ENCODE results near the gene ERP27.

Gene ERP27

GRCh38 chr12:14959916-14960496 is 21.7 kb upstream of the ERP27 start:
- DNase-seq (ENCODE audit: low read depth, low spot score): no peak

DNA sequence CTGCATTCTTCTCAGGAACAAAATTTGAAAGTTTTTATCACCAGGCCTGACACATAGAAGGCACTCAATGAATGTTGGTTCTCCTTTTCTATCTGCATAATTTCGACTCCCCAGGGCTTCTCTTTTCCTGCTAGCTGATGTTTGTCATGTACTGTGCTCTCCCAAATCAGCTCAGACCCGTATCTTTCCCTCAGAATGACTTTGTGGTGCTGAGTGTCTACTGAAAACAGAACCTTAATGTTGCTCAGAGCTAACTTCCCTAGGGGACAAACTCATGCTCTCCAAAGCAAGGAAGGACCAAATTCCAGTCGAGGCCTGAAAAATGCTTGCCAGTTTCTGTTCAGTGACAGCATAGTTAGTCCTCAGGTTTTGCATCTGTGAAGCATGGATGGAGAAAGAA is 21.1 kb upstream of the ERP27 start:
- DNase-seq (ENCODE audit: low read depth, low spot score): no peak

DNA sequence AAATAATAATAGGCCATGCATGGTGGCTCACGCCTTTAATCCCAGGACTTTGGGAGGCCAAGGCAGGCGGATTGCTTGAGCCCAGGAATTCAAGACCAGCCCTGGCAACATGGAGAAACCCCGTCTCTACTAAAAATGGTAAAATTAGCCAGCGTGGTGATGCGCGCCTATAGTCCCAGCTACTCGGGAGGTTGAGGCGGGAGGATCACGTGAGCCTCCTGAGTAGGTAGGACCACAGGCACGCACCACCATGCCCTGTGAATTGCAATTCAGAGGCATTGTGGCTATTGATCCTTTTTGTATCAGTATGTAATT is 20.7 kb upstream of the ERP27 start:
- DNase-seq (ENCODE audit: low read depth, low spot score): no peak

DNA sequence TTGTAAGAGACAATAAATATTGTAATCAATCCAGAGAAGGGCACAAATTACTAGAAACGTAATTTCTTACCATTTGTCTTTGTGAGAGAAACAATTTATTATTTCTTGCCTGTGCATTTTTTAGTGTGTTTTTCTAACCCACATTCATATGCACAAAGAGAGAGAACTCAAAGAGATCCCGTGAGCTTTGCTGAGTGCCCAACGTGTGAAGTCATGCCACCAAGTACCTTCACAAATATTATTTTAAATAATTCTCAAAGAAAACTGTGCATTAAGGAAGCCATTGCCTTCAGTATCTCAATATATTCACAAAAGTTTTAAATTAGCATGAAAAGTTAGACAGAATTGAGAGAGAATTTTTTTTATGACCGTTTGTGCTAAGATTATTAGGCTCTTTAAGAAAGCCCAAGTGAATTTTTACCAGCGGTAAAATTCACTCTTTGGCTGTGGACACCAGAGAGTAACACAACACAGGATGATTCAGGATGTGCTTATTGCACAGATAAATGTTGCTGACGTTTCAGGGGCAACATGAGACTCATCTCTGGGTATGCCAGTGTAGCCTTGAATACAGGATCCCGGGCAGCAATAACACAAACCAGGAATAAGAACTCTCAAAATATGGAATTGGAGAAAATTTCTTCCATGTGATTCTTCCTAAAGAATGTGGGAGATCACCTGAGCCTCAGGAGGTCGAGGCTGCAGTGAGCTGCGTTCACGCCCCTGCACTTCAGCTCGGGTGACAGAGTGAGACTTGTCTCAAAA is 20.2 kb upstream of the ERP27 start:
- DNase-seq (ENCODE audit: low read depth, low spot score): no peak

DNA sequence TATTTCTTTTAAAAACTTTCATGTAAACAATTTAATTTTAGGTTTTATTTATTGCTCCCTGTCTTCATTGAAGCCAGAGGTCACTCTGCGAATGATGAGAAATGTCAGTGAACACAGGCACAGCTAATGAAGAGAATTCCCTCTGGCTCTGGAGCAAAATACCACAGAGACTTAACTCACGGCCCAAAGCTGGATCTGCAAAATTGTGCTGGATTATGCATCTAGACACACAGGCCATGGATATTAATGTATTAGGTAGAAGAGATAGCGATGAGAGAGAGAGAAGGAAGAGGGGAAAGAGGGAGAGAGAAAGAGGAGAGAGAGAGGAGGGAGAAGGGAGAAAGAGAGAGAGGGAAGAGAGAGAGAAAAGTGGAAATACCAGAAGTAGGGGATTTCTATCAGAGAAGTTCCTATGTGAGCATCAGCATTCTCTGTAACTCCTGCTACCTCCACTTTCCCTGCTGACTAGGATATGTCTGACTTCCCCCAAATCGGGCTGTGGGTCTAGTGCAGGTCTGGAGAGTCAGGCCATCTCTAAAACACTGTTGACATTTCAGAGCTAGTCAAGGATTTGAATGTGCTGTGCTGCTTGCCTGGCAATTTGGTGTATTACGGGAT is 19.3 kb upstream of the ERP27 start:
- no peak for DNase-seq (ENCODE audit: low read depth, low spot score)

DNA sequence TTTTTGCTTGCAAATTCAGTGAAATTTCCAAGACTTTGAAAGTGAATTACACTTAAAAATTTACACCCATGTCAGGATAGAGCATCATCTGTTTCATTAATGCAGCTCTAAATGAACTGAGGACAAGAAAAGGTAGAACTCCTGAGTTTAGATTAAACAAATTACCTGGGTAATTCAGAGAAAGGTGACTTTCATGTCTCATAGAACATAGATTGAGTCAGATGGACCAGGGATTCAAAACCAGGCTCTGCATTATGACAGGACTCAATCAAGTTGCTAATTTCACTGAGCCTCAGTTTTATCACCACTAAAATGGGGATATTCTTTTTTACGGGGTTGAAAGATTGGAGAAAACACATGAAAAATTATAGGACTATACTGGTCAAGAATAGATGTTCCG is 18.6 kb upstream of the ERP27 start:
- DNase-seq (ENCODE audit: low read depth, low spot score): no peak

GRCh38 chr12:14956024-14956891 is 17.9 kb upstream of the ERP27 start:
- DNase-seq (ENCODE audit: low read depth, low spot score): no peak

DNA sequence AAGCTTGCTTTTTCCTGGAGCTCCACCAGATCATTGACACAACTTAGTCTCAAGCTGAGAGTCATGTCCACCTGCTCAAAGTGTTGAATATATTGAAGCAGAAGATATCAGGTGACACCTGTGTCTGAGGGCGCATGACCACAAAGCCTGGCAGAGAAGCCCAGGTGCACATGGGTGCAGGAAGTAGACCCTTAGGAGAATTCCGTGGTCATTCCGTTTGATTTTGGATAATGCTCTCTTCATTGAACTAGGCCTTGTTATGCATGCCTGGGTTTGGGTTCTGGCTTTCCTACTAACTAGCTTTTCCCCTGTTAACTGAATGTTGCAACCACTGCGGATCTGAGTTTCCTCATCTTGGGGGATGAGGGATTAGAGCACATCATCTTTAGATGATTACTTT is 15.9 kb upstream of the ERP27 start:
- no peak for DNase-seq (ENCODE audit: low read depth, low spot score)

DNA sequence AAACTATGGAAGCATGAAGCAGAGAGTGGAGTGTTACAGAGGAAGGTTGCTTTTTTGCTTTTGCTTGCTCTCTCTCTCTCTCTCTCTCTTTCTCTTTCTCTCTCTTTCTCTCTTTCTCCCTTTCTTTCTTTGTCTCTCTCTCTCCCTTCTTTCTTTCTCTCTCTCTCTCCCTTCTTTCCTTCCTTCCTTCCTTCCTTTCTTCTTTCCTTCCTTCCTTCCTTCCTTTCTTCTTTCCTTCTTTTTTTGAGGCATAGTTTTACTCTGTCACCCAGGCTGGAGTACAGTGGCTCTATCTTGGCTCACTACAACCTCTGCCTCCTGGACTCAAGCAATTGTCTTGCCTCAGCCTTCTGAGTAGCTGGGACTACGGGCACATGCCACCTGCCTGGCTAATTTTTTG is 15.4 kb upstream of the ERP27 start:
- no peak for DNase-seq (ENCODE audit: low read depth, low spot score)

DNA sequence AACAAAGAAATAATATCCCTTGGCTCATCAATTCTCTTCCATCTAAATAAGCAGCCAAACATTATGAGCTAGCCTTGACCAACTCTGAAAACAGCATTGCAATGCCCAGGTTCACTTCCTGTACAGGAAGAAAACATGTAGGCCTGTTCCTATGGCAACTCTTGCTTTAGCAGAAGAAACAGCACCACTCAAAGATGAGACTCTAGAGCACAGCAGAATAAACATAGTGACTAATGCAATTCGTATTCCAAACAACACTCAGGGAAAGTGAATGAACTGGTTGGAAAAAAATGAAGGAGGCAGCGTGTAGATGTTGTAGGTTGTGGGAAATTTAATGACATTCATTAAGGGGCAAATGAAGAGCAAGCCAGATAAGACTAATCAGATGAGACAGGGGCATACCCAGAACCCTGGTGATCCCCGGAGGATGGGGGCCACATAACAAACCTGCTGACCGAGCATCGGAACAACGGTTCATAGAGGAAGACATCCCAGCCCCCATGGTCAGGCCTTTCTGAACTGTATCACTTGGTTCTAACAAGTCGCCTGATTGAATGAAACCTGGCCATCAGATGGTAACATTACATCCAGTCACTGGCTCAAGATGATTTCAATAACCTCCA is 14.1 kb upstream of the ERP27 start:
- no peak for DNase-seq (ENCODE audit: low read depth, low spot score)

DNA sequence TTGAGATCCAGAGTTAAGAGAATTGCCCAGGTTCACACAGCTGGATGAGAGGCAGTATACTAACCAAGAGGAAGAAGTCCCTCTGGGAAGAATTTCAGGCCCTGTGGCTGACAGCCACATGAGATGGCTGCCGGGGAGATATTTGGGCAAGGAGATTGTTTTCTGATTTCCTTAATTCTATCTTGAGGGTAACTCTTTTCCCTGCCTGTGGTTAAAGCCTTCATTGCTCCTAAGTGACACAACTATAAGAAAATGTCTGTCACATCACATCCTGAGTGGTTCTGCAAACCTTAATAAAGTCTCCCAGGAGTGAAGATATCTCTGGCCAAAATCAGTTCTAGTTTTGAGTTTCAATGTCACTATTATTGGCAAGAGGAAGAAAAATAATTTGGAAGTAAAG is 13.5 kb upstream of the ERP27 start:
- DNase-seq (ENCODE audit: low read depth, low spot score): no peak

- peak; percentile 54 for DNase-seq (ENCODE audit: low read depth, low spot score)
Observed at GRCh38 chr12:14950982-14951746, 12.8 kb upstream of the ERP27 start.

DNA sequence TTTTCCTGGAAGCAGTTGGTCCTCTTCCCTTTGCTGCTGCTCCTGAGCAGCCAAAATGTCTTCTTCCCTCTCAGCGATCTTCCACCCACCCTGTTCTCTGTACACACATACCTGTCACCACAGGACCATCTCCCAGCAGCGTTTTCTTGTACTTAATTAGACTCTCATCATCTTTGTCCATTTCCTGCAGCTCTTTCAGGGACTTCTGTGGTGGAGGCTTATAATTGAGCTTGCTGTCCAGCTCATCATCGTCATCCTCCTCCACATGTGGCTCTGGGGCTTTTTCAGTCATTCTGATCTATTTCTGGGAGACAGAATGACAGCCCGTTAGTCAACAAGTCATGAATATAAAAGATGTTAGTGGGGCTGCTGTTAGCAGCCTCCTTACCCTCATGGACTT is 12.1 kb upstream of the ERP27 start:
- DNase-seq (ENCODE audit: low read depth, low spot score): no peak

DNA sequence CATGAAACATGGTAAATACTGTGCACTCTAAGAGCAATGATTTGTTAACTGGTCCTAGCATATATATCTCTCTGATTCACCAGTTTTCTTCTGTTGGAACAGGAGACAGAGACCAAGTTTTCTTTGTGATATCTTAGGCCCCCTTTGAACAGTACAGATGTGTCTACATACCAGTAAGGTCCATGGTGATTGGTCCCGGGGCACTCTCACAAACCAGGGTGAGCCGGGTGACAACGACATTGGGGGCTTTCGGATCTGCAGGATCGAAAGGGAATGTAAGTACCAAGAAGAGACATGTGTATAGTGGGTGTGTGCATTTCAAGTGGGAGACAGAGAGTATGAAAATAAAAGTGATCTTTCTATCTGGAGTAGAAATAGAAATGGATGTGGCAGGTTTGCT is 11.3 kb upstream of the ERP27 start:
- DNase-seq (ENCODE audit: low read depth, low spot score): no peak

GRCh38 chr12:14948672-14949071 is 10.3 kb upstream of the ERP27 start:
- DNase-seq (ENCODE audit: low read depth, low spot score): peak; percentile 61

- DNase-seq (ENCODE audit: low read depth, low spot score): no peak
Observed at GRCh38 chr12:14946861-14947260, 8.5 kb upstream of the ERP27 start.

DNA sequence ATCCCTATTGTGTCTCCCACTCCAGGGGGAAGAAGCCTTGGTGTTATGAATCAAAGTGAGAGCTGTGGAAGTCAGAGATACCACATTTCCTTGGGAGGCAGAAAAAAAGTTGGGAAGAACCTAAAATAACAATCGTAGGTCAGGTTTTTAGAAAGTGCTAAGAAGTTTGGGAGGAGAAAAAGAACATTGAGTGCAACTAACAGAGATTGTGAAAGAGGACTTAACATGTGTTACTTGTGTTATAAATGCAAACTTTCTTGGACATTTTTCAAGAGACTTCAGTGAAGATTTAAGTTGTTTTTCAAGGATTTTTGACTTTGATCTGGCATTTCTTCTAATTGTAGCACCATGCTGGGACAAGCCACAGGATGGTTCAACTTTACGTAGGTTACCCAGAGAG is 7.8 kb upstream of the ERP27 start:
- no peak for DNase-seq (ENCODE audit: low read depth, low spot score)

GRCh38 chr12:14942196-14942931 is 4.0 kb upstream of the ERP27 start:
- DNase-seq (ENCODE audit: low read depth, low spot score): no peak

GRCh38 chr12:14941369-14941768 is 3.0 kb upstream of the ERP27 start:
- no peak for DNase-seq (ENCODE audit: low read depth, low spot score)

DNA sequence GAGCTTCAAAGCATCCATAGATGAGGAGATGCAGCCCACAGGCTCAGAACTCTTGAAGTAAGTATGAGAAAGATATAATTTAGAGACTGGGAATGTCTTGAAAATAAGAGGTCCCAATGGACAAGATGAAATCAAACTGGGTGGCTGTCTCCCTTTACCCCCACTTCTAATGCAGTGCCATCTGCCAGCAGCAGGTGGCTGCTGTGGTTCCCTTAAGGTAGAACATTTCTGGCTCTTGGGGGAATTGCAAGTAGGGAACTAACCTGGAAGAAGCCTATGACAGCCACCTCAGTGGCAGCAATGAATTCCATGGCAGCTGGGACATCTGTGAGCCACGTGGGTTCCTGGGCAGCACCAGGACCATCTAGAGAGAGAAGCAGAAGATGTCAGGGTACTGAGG is 648 bp downstream of the ERP27 start:
- no peak for DNase-seq (ENCODE audit: low read depth, low spot score)

DNA sequence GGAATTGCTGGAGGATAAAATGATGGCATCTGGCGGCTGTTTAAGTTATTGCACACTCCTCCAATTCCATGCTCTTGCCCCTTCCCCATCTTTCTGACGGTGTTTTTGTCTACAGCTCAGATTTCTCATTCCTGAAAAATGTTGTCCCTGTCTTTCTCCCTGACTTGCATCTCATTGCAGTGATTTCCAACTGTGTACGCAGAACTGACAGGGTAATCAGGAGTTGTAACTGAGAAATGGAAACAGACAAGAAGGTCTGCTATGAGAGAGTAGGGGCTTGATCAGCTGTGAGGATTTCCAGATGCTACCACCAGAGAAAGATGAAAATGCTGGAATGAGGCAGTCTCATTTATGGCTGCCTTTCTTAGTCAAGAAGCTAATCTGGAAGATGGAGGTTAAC is 1.3 kb downstream of the ERP27 start:
- no peak for DNase-seq (ENCODE audit: low read depth, low spot score)
